Panc1 (cell line): ENCODE measurements around the gene TOLLIP. TPM values are rescaled to one million over a fixed set of nuclear protein-coding genes. Genes with fewer than 3 reads are reported as not detected.

ENCODE experiments used
- ATAC-seq: fragments of 200-7000 bp; cut with Tn5 transposase; 2 replicates; pipeline ENCODE4 v1.9.1; 2020; ENCODE audit warnings: mild to moderate bottlenecking, moderate library complexity
- BruUV-seq: library from RNA; stranded (reverse); fragments of 400-500 nt; replicated peaks from 2 replicates; lab custom pipeline; 2021; lab: Mats Ljungman, UMichigan
- CTCF ChIA-PET: fragments of 300-600 bp; sonication (Branson Sonifier 250); formaldehyde crosslinking; loops from one replicate; lab custom pipeline; 2022; ENCODE audit warnings: antibody characterized with exemption; lab: Charles Lee
- POLR2A ChIA-PET: fragments of 300-600 bp; sonication (Branson Sonifier 250); formaldehyde crosslinking; loops from one replicate; lab custom pipeline; 2022; ENCODE audit warnings: antibody characterized with exemption; lab: Charles Lee
- DNase-seq: peaks from one replicate; pipeline ENCODE4 v3.0.0-alpha.2; 2010; ENCODE audit warnings: low read depth, low spot score
- H3K27ac ChIP-seq: 2 replicates; pipeline ENCODE4 v1.5.1; 2011; ENCODE audit warnings: mild to moderate bottlenecking, low read length, inconsistent platforms
- H3K27me3 ChIP-seq: fragments of 200-500 bp; sonication (Bioruptor generic); 2 replicates; pipeline ENCODE4 v1.6.0; 2014; ENCODE audit warnings: low read length, inconsistent platforms; ENCODE audit not compliant: control insufficient read depth, insufficient read depth
- H3K36me3 ChIP-seq: fragments of 200-500 bp; sonication (Bioruptor generic); 2 replicates; pipeline ENCODE4 v1.5.1; 2014; ENCODE audit warnings: inconsistent platforms, mild to moderate bottlenecking, low read length, moderate library complexity; ENCODE audit not compliant: control insufficient read depth, insufficient read depth
- H3K4me1 ChIP-seq: 2 replicates; pipeline ENCODE4 v1.5.1; 2011; ENCODE audit warnings: inconsistent platforms, mild to moderate bottlenecking, low read length, moderate library complexity; ENCODE audit not compliant: control insufficient read depth, insufficient read depth
- H3K4me3 ChIP-seq, 2 experiments: 2 replicates each; pipeline ENCODE4 v1.5.1; 2011 to 2012; ENCODE audit warnings: low read depth in 2 of 2, low read length in 2 of 2, mild to moderate bottlenecking in 2 of 2, inconsistent platforms in 1 of 2, moderate library complexity in 1 of 2
- H3K9me3 ChIP-seq: fragments of 200-500 bp; sonication (Bioruptor generic); 2 replicates; pipeline ENCODE4 v1.5.1; 2014; ENCODE audit warnings: low read depth, mild to moderate bottlenecking, inconsistent platforms, low read length, moderate library complexity; ENCODE audit not compliant: control insufficient read depth, insufficient read depth
- POLR2AphosphoS5 ChIP-seq: IDR thresholded peaks from 2 replicates; pipeline ENCODE4 v1.6.1; 2012; ENCODE audit warnings: mild to moderate bottlenecking, low read depth, low read length, moderate library complexity
- SIN3A ChIP-seq: IDR thresholded peaks from 2 replicates; pipeline ENCODE4 v1.6.1; 2012; ENCODE audit warnings: low read depth, mild to moderate bottlenecking, low read length, moderate library complexity, borderline replicate concordance; ENCODE audit not compliant: insufficient read depth
- TCF7L2 ChIP-seq: IDR thresholded peaks from 2 replicates; pipeline ENCODE4 v1.6.1; 2011; ENCODE audit warnings: mild to moderate bottlenecking, low read depth, low read length, inconsistent platforms
- in situ Hi-C: cut with HindIII; loops from 2 replicates; pipeline ENCODE4 v1.10.0; 2016; ENCODE audit warnings: low sequenced_read_pairs, low pct_unique_long_range_greater_than_20kb
- intact Hi-C: fragments of 100-400 bp; cut with micrococcal nuclease; formaldehyde crosslinking; loops from one replicate; pipeline ENCODE4 v1.10.0; 2022; ENCODE audit not compliant: unreplicated experiment
- total RNA-seq: library from RNA; stranded (reverse); gene quantifications from one replicate; pipeline ENCODE4 v1.2.1, GENCODE V29; 2021; ENCODE audit not compliant: unreplicated experiment
- TF ChIP-seq, protein P1 (sequence below): fragments of 450-650 bp; IDR thresholded peaks from 2 replicates; pipeline ENCODE4 v1.5.1; 2017; ENCODE audit warnings: mild to moderate bottlenecking
- TF ChIP-seq, protein P2 (sequence below), 2 experiments: IDR thresholded peaks; 2 replicates each; pipeline ENCODE4 v1.6.1; 2011 to 2012; ENCODE audit warnings: low read depth in 2 of 2, control low read depth in 1 of 2, low read length in 1 of 2, mild to moderate bottlenecking in 1 of 2, moderate library complexity in 1 of 2; ENCODE audit not compliant: insufficient read depth in 1 of 2

The TOLLIP gene
- total RNA-seq, 1 experiment from 2014 or later = 141 TPM

DNA sequence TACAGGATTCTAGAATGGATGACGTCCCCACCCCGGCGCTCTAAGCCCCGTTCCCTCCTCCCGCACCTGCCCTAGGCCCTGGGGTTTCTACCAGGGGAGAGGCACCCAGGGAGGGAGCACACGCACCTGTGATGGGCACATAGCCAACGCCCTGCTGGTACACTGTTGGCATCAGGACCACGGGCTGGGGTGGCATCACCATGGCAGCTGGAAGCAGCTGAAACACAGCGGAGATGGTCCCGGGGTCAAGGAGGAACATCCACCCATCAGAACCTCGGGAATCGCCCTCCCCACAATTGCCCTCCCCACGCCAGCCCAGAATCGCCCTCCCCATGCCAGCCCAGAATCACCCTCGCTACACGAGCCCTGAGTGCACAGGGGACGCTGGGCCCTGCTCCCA, 23.6 kb downstream of the TOLLIP start:
- Histone ChIP-seq H3K36me3 (peaks cover 5% of the 10 kb centered on the region; the same call in 1 of the 2 replicates), H3K4me1 (no peaks in the 10 kb centered on the region), H3K4me3 (no peak overlapping the region), H3K27me3 (no peaks in the 10 kb centered on the region), H3K9me3 (no peaks in the 10 kb centered on the region), H3K27ac (no peak overlapping the region)
- DNase-seq (no peak), ATAC-seq (no peak)
- in situ Hi-C loops (no loop called here), intact Hi-C loops (no loop called here)
- ChIA-PET POLR2A (no interaction called here), CTCF (no interaction called here)
- TF ChIP-seq POLR2AphosphoS5 (no peak), SIN3A (no peak), TCF7L2 (no peak)
- TF ChIP-seq, protein P1, sequence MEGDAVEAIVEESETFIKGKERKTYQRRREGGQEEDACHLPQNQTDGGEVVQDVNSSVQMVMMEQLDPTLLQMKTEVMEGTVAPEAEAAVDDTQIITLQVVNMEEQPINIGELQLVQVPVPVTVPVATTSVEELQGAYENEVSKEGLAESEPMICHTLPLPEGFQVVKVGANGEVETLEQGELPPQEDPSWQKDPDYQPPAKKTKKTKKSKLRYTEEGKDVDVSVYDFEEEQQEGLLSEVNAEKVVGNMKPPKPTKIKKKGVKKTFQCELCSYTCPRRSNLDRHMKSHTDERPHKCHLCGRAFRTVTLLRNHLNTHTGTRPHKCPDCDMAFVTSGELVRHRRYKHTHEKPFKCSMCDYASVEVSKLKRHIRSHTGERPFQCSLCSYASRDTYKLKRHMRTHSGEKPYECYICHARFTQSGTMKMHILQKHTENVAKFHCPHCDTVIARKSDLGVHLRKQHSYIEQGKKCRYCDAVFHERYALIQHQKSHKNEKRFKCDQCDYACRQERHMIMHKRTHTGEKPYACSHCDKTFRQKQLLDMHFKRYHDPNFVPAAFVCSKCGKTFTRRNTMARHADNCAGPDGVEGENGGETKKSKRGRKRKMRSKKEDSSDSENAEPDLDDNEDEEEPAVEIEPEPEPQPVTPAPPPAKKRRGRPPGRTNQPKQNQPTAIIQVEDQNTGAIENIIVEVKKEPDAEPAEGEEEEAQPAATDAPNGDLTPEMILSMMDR = no peak
- TF ChIP-seq, protein P2, sequence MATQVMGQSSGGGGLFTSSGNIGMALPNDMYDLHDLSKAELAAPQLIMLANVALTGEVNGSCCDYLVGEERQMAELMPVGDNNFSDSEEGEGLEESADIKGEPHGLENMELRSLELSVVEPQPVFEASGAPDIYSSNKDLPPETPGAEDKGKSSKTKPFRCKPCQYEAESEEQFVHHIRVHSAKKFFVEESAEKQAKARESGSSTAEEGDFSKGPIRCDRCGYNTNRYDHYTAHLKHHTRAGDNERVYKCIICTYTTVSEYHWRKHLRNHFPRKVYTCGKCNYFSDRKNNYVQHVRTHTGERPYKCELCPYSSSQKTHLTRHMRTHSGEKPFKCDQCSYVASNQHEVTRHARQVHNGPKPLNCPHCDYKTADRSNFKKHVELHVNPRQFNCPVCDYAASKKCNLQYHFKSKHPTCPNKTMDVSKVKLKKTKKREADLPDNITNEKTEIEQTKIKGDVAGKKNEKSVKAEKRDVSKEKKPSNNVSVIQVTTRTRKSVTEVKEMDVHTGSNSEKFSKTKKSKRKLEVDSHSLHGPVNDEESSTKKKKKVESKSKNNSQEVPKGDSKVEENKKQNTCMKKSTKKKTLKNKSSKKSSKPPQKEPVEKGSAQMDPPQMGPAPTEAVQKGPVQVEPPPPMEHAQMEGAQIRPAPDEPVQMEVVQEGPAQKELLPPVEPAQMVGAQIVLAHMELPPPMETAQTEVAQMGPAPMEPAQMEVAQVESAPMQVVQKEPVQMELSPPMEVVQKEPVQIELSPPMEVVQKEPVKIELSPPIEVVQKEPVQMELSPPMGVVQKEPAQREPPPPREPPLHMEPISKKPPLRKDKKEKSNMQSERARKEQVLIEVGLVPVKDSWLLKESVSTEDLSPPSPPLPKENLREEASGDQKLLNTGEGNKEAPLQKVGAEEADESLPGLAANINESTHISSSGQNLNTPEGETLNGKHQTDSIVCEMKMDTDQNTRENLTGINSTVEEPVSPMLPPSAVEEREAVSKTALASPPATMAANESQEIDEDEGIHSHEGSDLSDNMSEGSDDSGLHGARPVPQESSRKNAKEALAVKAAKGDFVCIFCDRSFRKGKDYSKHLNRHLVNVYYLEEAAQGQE (IDR thresholded peaks at IDR 0.05; ENCODE audit: insufficient read depth in 1 of 2, low read depth in 2 of 2, low read length in 1 of 2) = no peak
- no TSS peak for BruUV-seq

DNA sequence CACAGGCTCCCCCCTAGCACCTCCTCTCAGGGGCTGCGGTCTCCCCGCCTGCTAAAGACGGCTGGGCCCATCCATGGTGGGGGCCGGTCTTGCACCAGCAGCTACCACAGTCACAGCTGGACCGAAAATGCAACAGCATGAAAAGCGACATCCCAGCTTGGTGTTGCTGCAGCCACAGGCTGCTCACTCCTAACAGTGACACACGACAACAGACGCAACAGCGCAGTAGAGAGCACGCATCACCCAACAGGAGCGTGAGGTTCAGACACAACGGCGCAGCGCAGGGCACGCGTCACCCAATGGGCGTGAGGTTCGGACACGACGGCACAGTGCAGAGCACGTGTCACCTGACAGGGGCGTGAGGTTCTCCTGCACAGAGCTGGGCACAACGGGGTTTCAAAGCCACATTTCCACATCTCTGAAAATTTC, 24.1 kb downstream of the TOLLIP start:
- no peak for TF ChIP-seq TCF7L2
- TF ChIP-seq SIN3A = no peak
- POLR2A ChIA-PET = no interaction called here
- no peak overlapping the region for H3K27ac ChIP-seq
- peaks cover 5% of the 10 kb centered on the region; the same call in 1 of the 2 replicates for H3K36me3 ChIP-seq
- DNase-seq = no peak
- H3K27me3 ChIP-seq = no peaks in the 10 kb centered on the region
- ATAC-seq = no peak
- in situ Hi-C loops = no loop called here
- H3K4me3 ChIP-seq = no peak overlapping the region
- CTCF ChIA-PET = no interaction called here
- H3K9me3 ChIP-seq = no peaks in the 10 kb centered on the region
- intact Hi-C loops = no loop called here
- BruUV-seq = TSS peak; percentile 31
- H3K4me1 ChIP-seq = no peaks in the 10 kb centered on the region

DNA sequence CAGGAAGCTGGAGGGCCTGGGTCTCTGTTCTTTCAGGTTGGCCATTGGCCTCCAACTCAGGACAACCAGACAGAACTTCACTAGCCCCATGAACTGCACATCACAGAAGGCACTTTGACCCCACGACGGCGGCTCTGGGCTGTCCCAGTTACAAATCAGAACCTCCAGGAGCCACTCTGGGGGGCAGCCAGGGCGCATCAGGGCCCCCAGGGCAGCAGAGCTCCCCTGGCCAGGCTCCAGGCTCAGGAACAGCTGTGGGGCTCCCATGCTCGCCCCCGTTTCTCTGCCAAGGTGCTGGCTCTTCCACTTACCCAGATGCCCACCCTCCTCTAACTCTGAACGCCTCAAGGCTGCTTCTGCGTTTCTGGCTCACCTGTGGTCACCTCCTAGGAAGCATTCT, 25.5 kb downstream of the TOLLIP start:
- DNase-seq = no peak
- no peak for ATAC-seq
- CTCF ChIA-PET = no interaction called here
- Histone ChIP-seq H3K4me1 (no peaks in the 10 kb centered on the region), H3K36me3 (peaks cover 3% of the 10 kb centered on the region; the same call in 1 of the 2 replicates), H3K9me3 (no peaks in the 10 kb centered on the region), H3K4me3 (no peak overlapping the region), H3K27ac (no peak overlapping the region), H3K27me3 (no peaks in the 10 kb centered on the region)
- intact Hi-C loops (no loop called here), in situ Hi-C loops (no loop called here)
- POLR2A ChIA-PET = no interaction called here
- TF ChIP-seq, protein P1 = no peak
- no peak for TF ChIP-seq POLR2AphosphoS5
- TF ChIP-seq, protein P2 (IDR thresholded peaks at IDR 0.05; ENCODE audit: insufficient read depth in 1 of 2, low read depth in 2 of 2, low read length in 1 of 2) = no peak
- no peak for TF ChIP-seq TCF7L2
- no TSS peak for BruUV-seq
